Fibroblast of the conjunctiva (primary cell): ENCODE results near the gene TMEM203.

Source experiments
- DNase-seq: peaks from one replicate; pipeline ENCODE4 v3.0.0-alpha.2; 2010; ENCODE audit warnings: low read depth

The TMEM203 gene

DNA sequence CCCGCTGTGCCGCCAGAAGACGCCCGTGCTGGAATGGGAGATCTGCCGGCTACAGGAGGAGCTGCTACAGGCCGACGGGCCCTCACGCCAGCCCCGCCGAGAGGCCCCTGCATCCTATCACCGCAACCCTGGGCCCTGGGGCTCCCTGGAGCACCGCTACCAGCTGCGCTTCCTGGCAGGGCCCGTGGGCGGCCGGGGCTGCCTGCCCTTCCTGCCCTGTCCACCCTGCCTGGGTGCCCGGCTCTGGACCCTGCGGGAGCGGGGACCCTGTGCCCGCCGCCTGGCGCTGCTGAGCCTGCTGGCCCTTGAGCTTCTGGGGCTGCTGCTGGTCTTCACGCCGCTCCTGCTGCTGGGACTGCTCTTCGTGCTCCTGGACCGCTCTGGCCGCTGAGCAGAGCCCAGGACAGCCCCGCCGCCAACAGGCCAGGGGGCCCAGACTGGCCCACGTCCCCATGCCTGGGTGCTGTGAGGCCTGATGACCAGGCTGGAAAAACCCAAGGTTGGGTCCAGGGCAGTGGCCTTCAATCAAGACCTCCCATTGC is 12.8 kb upstream of the TMEM203 start:
- no peak for DNase-seq

DNA sequence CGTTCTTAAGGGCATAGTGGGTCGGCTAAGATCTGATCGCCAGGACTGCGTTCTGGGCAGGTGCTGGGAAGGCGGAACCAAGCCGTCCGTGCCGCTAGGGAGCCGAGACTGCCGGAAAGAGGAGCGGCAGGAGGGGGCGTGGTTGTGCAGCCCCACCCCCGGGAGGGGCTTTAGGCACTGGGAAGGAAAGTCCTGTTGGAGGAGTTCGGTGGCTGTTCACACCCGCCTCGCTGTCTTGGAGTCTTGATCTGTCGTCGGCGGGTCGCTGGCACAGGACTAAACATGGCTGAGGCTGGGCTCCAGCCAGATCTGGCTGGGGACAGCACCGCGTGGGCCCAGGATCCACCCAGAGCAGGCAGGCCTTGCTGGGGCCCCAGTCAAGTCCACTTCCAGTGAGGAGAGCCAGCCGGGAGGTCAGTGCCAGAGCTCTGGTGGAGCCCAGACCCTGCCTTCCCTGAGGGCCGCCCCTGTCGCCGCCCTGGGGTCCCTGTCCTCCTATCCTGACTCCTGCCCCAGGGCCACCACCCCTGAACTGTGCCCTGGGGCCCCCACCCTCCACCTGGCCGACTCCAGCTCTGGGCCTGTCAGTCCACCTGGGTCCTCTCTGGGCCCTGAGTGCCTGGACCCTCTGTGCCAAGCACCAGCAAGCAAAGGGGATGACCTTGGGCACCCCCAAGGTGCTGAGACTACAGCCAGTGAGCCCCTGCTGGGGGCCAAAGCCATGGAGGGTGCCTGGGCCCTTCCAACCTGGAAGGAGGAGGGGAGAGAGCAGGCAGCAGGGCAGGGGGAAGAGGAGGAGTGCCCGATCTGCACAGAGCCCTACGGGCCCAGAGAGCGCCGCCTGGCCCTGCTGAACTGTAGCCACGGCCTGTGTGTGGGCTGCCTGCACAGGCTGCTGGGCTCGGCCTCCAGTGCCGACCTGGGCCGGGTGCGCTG is 12.1 kb upstream of the TMEM203 start:
- DNase-seq: no peak

DNA sequence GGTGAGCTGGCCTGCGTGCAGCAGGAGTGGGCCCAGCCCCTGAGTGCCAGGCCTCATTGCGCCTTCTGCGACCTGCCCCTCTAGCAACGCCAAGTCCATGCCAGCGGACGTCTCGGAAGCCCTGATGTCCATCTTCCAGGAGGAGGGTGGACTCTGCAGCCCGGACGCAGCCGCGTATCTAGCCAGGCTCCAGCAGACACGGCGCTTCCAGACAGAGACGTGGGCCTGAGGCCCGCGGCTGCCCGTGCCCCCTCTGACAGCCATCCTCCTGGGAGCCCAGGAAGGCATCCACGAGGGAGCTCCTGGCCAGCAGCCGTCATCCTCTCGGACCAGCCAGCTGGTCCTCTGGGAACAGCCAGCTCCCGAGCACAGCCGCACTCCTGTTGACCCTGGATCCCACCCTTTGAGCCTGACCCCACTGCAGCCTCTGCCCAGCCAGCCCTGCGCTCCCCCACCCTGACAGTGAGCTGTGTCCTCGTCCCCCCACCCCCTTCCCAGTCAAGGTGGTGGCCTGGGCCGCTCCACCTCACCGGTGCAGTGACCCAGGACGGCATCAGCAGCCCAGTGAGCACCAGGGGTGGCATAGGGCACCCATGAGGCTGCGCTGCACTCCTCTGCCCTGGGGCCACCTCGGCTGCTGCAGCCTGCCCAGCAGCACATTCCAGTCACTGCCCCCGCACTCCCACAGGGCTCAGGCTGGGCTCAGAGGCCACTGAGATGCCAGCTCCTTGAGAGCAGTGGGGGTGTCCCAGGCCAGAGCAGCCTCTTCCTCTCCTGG is 10.9 kb upstream of the TMEM203 start:
- no peak for DNase-seq

DNA sequence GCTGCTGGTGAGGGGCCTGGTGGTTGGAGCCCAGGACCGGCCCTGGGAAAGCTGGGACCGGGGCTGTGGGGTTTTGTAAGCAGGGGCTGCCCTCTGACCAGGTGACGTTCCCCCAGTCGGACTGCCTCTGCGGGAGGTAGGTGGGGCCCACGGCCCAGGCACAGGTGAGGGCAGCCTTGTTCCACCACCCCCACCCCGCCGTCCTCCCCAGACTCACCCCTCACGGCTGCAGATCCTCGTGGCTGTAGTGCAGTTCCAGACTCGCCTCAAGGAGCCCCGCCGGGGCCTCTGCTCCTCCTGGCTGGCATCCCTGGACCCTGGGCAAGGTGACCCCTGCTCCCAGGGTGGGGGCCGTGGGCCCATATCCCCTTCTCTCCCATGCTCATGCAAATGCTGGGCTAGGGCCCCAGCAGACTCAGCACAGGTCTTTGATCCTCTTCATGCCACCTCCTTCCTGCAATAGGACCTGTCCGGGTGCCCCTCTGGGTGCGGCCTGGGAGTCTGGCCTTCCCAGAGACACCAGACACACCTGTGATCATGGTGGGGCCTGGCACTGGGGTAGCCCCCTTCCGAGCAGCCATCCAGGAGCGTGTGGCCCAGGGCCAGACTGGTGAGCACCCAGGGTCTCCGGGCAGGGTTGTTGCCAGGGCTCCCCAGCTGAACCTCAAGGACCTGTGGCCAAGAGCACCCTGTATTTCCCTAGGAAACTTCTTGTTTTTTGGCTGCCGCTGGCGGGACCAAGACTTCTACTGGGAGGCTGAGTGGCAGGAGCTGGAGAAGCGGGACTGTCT is 9.9 kb upstream of the TMEM203 start:
- no peak for DNase-seq

DNA sequence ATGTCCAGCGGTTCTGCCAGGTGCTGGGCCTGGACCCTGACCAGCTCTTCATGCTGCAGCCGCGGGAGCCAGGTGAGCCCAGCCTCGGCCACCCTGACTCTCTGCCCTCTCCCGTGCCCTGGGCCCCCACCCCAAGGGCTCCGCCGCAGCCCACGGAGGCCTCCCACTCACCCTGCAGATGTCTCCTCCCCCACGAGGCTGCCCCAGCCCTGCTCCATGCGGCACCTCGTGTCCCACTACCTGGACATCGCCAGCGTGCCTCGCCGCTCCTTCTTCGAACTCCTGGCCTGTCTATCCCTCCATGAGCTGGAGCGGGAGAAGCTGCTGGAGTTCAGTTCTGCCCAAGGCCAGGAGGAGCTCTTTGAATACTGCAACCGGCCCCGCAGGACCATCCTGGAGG is 9.2 kb upstream of the TMEM203 start:
- DNase-seq: no peak

DNA sequence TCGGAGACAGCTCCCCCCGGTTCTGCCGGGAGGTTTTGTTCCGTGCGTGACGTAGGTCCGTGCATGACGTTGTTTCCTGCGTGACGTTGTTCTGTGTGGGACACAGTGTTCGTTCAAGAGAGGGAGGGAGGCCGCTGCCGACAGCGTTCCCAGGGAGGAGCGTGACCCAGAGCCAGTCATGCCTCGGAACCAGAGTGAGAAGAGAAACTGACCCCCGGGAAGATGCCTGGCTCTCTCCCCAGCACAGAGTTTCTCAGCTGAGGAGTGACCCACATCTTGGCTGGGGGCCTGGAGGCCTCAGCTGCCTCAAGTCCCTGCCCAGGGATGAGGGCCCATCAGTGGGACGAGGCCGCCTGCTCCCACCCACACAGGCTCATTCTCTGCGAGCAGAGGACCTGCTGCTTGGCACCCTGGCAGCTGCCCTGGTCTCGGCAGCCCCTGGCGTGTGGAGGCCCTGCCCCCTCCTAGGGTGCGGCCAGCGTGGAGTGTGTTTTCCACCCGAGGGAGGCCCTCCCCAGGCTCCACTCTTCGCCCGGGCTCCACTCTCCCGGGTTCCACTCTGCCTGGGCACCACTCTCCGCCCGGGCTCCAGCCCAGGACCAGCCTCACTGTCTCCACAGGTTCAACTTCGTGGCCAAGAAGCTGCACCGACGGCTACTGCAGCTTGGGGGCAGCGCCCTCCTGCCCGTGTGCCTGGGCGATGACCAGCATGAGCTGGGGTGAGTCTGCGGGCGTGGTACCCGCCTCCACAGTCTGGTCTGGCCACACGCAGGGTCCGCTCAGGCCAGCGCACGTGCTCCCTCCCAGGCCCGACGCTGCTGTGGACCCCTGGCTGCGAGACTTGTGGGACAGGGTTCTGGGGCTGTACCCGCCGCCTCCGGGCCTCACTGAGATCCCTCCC is 8.0 kb upstream of the TMEM203 start:
- DNase-seq: no peak

DNA sequence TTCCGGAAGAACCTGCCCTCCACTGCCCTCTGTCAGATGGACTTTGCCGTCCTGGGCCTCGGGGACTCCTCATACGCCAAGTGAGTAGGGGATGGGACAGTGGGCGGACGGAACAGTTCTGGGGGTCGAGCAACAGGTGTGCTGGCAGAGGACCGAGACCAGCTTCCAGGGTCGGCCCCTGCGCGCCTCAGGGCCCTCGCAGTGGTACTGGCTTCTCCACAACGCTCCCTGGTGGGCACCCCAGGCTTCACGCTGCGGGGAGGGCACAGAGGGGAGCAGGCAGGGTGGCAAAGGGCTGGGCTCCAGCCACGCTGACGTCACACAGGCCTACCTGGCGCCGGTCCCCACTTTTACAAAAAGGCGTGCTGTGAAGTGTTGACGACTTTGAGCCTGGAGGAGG is 7.1 kb upstream of the TMEM203 start:
- DNase-seq: no peak

DNA sequence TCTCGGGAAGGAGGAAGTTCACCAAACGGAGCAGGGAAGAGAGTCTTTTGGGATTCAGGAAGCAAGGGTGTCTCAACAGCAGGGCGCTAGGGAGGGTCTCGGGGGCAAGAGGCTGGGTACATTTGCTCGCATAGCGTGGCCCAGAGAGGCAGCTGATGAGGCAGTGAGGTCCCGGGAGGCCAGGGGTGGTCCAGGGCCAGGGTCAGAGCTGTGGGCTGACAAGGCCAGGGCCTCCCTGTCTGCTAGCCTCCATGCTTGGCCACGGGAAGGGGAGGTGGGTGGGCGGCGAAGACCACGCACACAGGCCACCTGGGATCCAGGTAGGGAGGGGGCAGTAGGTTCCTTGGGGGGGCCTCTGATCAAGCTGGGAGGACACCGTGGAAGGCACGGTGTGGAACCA is 6.1 kb upstream of the TMEM203 start:
- no peak for DNase-seq

DNA sequence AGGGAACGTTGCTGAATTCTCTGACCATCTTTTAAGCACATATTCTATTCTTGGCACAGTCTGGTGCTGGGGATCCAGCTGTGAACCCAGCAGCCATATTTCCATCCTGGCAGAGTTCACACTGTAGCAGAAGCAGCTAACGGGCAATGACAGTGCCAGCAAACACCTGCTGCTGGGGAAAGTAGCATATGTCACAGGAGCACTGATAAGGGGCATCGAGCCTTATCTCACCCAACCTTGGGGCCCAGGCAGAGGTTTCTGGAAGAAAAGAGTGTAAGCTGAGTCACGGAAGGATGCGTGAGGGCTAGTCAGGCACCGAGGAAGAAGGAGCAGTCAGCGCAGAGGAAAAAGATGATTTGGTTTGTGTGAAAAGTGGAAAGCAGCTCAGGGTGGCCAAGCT is 1.2 kb upstream of the TMEM203 start:
- no peak for DNase-seq

DNA sequence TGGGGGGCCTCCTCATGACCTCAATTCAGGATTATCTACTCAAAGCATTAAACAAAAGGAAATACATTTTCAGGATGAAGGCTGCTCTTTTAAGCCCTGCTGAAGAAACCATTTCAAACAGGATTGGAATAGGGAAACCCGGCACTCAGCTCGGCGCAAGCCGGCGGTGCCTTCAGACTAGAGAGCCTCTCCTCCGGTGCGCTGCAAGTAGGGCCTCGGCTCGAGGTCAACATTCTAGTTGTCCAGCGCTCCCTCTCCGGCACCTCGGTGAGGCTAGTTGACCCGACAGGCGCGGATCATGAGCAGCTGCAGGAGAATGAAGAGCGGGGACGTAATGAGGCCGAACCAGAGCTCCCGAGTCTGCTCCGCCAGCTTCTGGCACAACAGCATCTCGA is 720 bp downstream of the TMEM203 start:
- no peak for DNase-seq

DNA sequence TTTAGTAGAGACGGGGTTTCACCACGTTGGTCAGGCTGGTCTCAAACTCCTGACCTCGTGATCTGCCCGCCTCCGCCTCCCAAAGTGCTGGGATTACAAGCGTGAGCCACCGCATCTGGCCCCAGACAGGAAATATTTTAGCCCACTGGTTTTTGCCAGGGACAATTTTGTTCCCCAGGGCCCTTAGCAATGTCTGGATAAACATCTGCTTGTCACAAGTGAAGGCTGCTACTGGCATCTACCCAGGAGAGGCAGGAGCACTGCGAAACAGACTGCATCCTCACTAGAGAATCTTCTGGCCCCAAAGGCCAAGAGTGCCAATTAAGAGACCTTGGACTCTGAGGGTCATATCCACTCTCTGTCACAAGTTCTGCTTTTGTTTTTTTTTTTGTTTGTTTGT is 2.5 kb downstream of the TMEM203 start:
- no peak for DNase-seq

DNA sequence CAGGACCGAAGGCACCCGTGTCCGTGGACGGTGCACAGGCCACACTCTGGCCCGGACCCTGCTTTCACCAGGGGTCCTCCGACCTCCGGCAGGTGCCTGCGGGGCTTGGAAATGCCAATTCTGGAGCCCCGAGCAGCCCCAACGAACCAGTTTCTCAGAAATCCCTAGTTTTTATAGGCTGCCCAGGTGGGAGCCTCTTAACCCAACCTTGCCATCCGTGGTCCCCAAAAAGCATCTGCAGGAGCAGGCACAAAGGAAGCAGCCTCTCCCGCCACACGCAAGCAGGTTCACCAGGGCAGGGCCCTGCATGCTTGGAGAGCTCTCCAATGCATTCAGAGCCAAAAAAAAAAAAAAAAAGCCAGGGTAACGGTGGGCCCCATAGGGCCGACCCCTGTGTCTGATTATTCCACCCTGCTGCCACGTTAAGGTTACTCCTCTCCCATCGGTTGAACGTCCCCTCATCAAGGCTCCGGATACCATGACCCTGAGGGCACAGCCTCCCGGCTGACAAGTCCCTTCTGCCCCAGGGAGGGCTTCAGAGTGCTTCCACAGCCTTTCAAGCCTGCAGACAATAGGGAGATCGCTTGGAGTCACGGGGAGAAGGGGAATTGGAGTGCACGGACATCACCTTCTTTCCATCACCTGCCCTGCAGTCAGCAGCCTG is 4.1 kb downstream of the TMEM203 start:
- DNase-seq: no peak

DNA sequence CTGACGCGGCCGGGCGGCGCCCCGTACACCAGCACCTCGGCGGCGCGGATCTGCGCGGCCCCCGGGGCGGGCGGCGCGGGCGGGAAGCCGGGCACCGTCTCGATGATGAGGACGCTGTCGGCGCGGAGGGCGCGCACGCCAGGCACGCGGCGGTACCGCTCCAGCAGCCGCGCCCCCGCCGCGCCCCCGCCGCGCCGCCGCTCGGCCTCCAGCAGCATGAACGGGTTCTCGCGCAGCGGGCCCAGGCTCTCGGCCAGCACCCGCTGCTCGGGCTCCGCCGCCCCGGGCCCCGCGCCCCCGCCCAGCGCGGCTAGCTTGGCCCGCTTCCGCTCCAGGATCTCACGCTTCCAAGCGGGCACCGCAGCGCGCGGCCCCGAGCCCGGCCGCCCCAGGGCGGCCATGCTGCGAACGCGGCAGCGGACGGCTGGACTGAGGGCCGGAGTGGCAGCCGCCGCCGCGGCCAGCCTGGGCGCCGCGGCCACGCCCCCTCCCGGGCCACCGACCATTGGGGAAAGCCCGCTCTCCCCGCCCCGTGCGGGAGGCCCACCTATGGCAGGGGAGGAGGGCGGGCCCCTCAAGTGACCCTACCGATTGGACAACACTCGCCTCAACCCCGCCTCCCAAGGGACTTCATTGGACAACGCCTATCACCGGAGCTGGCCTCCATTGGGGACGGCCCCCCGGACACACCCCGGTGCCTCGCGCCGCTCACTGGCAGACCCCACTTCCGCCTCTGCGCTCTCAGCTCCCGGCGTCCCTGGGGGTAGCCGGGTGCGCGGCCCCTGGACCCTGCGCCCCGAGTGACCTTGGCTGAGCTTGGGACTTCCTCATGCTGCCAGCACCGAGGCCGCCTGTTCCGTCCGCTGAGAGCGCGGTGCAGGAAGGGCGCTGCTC is 4.9 kb downstream of the TMEM203 start, which contains the start of gene TPRN:
Gene TPRN, minus strand, starts transcription at position 431 of the 894 bp plus-strand sequence. Its CDS starts 30 bp downstream, at position 401.
- DNase-seq: peak; percentile 99

DNA sequence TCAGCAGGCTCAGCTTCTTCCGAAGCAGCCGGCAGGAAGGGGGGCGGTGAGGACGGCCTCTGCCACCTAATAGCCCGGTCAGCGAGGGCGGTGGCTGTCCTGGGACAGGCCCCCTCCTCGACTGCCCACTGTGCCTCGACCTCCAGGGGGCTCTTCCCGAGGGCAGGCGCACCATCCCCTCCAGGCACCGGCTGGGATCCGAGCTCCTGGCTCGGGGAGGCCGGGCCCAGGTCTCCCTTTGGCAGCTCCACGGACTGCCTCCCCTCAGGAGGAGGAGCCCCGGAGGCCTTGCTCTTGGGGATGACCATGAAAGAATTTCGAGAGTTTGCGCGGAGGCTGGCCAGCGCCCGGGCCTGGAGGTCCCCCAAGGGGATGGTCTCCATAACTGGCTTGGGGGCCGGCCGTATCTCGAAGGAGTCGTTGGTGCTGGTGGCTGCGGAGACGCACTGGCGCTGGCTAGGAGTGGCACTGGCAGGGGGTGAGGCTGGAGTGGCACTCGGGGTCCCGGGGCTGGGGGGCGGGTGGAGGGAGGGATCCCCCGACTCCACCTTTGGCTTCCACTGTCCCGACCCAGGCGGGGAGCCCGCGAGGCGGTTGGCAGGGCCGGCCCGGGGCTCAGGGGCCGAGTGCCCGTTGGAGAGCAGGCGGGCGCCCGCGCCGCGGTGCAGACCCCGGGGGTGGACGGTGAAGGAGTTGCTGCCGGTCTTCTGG is 5.9 kb downstream of the TMEM203 start:
- no peak for DNase-seq

DNA sequence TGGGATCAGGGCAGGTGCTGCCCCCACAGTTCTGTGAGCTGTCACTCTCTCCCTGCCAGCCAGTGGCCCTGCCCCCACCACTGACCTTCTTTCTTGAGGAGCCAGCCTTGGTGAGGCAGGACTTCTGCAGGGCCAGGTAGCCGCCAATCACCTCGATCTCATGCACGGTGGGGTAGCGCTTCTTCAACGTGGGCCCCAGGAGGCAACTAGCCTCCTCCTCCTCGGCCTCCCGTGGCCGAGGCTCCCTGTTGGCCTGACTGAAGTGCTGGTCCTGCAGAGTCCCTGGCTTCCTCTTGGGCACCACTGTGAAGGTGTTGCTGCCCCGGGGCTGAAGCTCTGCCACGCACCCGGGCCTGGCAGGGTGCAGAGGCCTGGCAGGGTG is 6.6 kb downstream of the TMEM203 start:
- no peak for DNase-seq

DNA sequence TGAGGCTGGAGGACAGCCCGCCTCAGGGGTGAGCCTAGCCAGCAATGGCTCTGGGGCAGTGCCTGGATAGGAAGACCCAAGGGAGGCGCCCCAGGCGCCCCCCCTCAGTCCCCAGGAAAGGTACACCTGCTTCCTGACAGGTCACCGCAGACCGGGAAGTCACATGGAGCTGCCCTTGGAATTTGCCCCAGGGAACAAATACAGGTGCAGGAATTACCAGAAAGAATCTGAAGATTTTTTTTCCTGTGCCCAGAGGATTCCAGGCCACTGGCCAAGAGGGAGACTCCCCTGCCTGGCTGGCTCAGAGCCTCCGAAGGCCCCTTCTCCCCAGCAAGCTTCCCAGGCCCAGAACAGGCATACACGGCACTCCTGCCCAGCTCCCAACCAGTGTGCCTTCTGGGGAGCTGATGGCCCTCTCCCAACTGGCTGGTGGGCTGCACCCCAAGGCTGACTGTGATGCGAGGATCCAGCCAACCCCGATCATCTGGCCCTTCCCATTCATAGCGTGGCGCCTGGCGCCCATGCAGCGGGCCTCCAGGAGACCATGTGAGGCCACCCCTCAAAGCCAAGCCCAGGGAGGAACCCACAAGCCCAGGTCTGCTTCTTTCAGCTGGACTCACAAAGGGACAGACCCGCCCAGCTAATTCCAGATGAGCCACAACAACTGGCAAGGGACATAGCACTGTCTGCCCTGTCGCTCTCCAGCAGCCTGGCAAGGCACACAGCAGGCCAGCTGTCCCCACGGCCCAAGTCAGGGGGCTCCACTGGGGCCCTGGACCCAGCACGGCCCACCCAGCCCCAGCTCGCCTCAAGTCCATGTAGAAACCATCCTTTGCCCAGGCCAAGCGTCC is 7.2 kb downstream of the TMEM203 start:
- DNase-seq: no peak

DNA sequence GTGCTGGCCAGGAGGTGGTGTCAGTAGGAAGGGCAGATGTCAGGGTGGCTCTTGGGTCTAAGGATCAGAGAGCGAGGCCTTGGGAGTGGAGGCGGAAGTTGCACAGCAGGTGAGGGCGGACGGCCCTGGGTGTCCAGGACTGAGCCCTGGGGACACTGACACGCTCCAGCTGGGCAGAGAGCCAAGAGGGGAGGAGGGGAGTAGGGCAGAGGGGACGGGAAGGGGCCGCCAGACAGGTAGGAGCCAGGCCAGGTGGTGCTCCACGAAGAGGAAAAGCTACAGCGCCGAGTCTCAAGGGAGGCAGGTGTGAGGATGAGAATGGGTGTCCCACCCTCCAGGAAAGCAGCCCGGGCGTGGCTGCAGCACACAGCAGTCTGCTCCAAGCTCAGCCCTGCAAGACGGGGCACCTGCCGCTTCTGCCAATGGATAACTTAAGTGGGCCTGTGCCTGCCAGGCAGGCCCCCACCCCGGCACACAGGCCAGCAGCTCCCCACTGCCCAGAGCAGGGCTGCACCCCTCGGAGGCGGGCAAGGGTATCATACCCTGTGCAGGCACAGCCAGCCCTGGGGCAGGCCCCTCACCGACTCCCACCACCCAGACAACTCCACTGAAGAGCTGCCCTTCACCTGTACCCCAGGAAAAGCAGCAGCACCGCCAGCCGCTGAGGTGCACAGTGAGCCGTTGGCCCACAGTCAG is 9.8 kb downstream of the TMEM203 start:
- DNase-seq: no peak
